DOHH2 (cell line): ENCODE results near the gene PRG2.

Source experiments
- EZH2phosphoT487 ChIP-seq: fragments of 200-600 bp; sonication (generic); IDR thresholded peaks from 2 replicates; pipeline ENCODE4 v1.6.1; 2017; ENCODE audit warnings: borderline replicate concordance, mild to moderate bottlenecking, antibody characterized with exemption, low read length, moderate library complexity, mixed read lengths
- TF ChIP-seq, protein P1 (sequence below): fragments of 200-600 bp; sonication (generic); IDR thresholded peaks from one replicate; pipeline ENCODE4 v1.5.1; 2014; ENCODE audit warnings: antibody characterized with exemption, mild to moderate bottlenecking, low read depth, low read length; ENCODE audit not compliant: poor library complexity, severe bottlenecking

- TF ChIP-seq, protein P1, sequence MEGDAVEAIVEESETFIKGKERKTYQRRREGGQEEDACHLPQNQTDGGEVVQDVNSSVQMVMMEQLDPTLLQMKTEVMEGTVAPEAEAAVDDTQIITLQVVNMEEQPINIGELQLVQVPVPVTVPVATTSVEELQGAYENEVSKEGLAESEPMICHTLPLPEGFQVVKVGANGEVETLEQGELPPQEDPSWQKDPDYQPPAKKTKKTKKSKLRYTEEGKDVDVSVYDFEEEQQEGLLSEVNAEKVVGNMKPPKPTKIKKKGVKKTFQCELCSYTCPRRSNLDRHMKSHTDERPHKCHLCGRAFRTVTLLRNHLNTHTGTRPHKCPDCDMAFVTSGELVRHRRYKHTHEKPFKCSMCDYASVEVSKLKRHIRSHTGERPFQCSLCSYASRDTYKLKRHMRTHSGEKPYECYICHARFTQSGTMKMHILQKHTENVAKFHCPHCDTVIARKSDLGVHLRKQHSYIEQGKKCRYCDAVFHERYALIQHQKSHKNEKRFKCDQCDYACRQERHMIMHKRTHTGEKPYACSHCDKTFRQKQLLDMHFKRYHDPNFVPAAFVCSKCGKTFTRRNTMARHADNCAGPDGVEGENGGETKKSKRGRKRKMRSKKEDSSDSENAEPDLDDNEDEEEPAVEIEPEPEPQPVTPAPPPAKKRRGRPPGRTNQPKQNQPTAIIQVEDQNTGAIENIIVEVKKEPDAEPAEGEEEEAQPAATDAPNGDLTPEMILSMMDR = no peak
- TF ChIP-seq EZH2phosphoT487 = no peak
Observed at GRCh38 chr11:57343825-57344224, 46.6 kb downstream of the PRG2 start.
